ENCODE data around the gene CEP104. TPM values are rescaled to one million over a fixed set of nuclear protein-coding genes. Genes with fewer than 3 reads are reported as not detected.
A peak's percentile ranks its signal among the peaks of the same experiment; 100 is the strongest.

The CEP104 gene
- polyA plus RNA-seq, 3 donors: 8.3 to 25.1 (median 13.0) TPM

GRCh38 chr1:3898994-3899753 lies 42.2 kb upstream of the CEP104 start:
- no peaks in the 10 kb centered on the region for H3K27me3 ChIP-seq (ENCODE audit: control insufficient read depth in 2 of 2, insufficient read depth in 2 of 2, low read length in 2 of 2)
- peak overlapping the region; percentile 94 for H2AFZ ChIP-seq (ENCODE audit: insufficient read depth, low read depth, low read length, poor library complexity, severe bottlenecking)
- H3K9ac ChIP-seq (ENCODE audit: insufficient read depth, low read length, poor library complexity, severe bottlenecking): peak overlapping the region; percentile 85
- Mint-ChIP-seq H3K4me1 (peaks cover 25% of the 10 kb centered on the region), H3K4me3 (peak overlapping the region; percentile 86 to 94), H3K27ac (peak overlapping the region in 6 of 7 donors; percentile 25 to 100 (median 99)), H3K27me3 (ENCODE audit: low read depth in 3 of 3) (peaks cover 0 to 4% (median 1%) of the 10 kb centered on the region in 3 donors), H3K36me3 (peaks cover 25 to 32% of the 10 kb centered on the region in 2 donors), H3K9me3 (peaks cover 7 to 14% (median 11%) of the 10 kb centered on the region in 7 donors)
- H3K4me3 ChIP-seq (replicated peaks in 1 of 3; ENCODE audit: low read depth in 2 of 3, low read length in 3 of 3): peak overlapping the region; percentile 59 to 97 (median 89)
- intact Hi-C loops (cut with micrococcal nuclease): loop anchor here (5.0 to 10.0 kb wide), 2 partner anchors 42 to 244 kb away; partner anchors contain the start of genes CEP104 (in 1 of the 2), DFFB (in 1 of the 2), TP73 (in 1 of the 2) and WRAP73 (in 1 of the 2)
- no peak for DNase-seq
- no peak for TF ChIP-seq CTCF (IDR thresholded peaks at IDR 0.05)
- H3K79me2 ChIP-seq (ENCODE audit: insufficient read depth, low read length): peaks cover 57% of the 10 kb centered on the region
- H3K4me1 ChIP-seq (ENCODE audit: control insufficient read depth in 1 of 2, insufficient read depth in 2 of 2, low read length in 2 of 2): peaks cover 9 to 21% of the 10 kb centered on the region in 2 donors
- WGBS (ENCODE audit: insufficient coverage): 49% methylated on average over 9 of the region's 10 CpGs
- peak overlapping the region; percentile 75 for H3K4me2 ChIP-seq (replicated peaks; ENCODE audit: extremely low read depth, low read length, poor library complexity, severe bottlenecking)
- H3K36me3 ChIP-seq (replicated peaks in 1 of 2; ENCODE audit: control insufficient read depth in 1 of 2, insufficient read depth in 2 of 2, low read length in 2 of 2): peaks cover 15 to 22% of the 10 kb centered on the region in 2 donors
- H3K9me3 ChIP-seq (replicated peaks in 1 of 2; ENCODE audit: control insufficient read depth in 1 of 2, insufficient read depth in 1 of 2, low read length in 2 of 2): peaks cover 5 to 10% of the 10 kb centered on the region in 2 donors
- H3K27ac ChIP-seq (ENCODE audit: low read depth in 1 of 2, low read length in 2 of 2): peak overlapping the region; percentile 52 to 94
- H4K20me1 ChIP-seq (ENCODE audit: insufficient read depth, low read length): peaks cover 25% of the 10 kb centered on the region

- Histone ChIP-seq H3K4me2 (replicated peaks; ENCODE audit: extremely low read depth, low read length, poor library complexity, severe bottlenecking) (peak overlapping the region; percentile 75), H3K9me3 (replicated peaks in 1 of 2; ENCODE audit: control insufficient read depth in 1 of 2, insufficient read depth in 1 of 2, low read length in 2 of 2) (peaks cover 5 to 10% of the 10 kb centered on the region in 2 donors), H3K79me2 (ENCODE audit: insufficient read depth, low read length) (peaks cover 64% of the 10 kb centered on the region), H3K4me1 (ENCODE audit: control insufficient read depth in 1 of 2, insufficient read depth in 2 of 2, low read length in 2 of 2) (peaks cover 11 to 25% of the 10 kb centered on the region in 2 donors), H4K20me1 (ENCODE audit: insufficient read depth, low read length) (peaks cover 31% of the 10 kb centered on the region), H3K36me3 (replicated peaks in 1 of 2; ENCODE audit: control insufficient read depth in 1 of 2, insufficient read depth in 2 of 2, low read length in 2 of 2) (peaks cover 15 to 22% of the 10 kb centered on the region in 2 donors), H2AFZ (ENCODE audit: insufficient read depth, low read depth, low read length, poor library complexity, severe bottlenecking) (no peak overlapping the region), H3K9ac (ENCODE audit: insufficient read depth, low read length, poor library complexity, severe bottlenecking) (no peak overlapping the region), H3K27me3 (ENCODE audit: control insufficient read depth in 2 of 2, insufficient read depth in 2 of 2, low read length in 2 of 2) (no peaks in the 10 kb centered on the region), H3K27ac (ENCODE audit: low read depth in 1 of 2, low read length in 2 of 2) (no peak overlapping the region), H3K4me3 (replicated peaks in 1 of 3; ENCODE audit: low read depth in 2 of 3, low read length in 3 of 3) (peak overlapping the region in 1 of 3 experiments; percentile 89)
- TF ChIP-seq CTCF (IDR thresholded peaks at IDR 0.05): no peak
- H3K4me3 Mint-ChIP-seq: no peak overlapping the region
- H3K9me3 Mint-ChIP-seq: peaks cover 7 to 14% (median 11%) of the 10 kb centered on the region in 7 donors
- peaks cover 25 to 35% of the 10 kb centered on the region in 2 donors for H3K36me3 Mint-ChIP-seq
- DNase-seq: no peak
- peaks cover 22% of the 10 kb centered on the region for H3K4me1 Mint-ChIP-seq
- peaks cover 0 to 3% (median 1%) of the 10 kb centered on the region in 3 donors for H3K27me3 Mint-ChIP-seq (ENCODE audit: low read depth in 3 of 3)
- intact Hi-C loops (cut with micrococcal nuclease): loop anchor here (5.0 to 10.0 kb wide), 2 partner anchors 41 to 244 kb away; partner anchors contain the start of genes CEP104 (in 1 of the 2), DFFB (in 1 of the 2), TP73 (in 1 of the 2) and WRAP73 (in 1 of the 2)
- peak overlapping the region in 3 of 7 donors; percentile 32 to 61 (median 54) for H3K27ac Mint-ChIP-seq
Measured at GRCh38 chr1:3898475-3898735, 41.4 kb upstream of the CEP104 start.
